ENCODE measurements around the gene WDR46.

- TF ChIP-seq CTCF (IDR thresholded peaks at IDR 0.05), result no peak
- no peak for TF ChIP-seq EP300 (IDR thresholded peaks at IDR 0.05)
- TF ChIP-seq POLR2A (IDR thresholded peaks at IDR 0.05), result no peak
Measured at GRCh38 chr6:33243476-33243875, 45.6 kb downstream of the WDR46 start.
